GM18526 (cell line): ENCODE data around the gene CD248.

Experiments
- POLR2A ChIP-seq: IDR thresholded peaks from 3 replicates; pipeline ENCODE4 v1.6.1; 2011; ENCODE audit not compliant: insufficient read length; ENCODE audit errors: extremely low read depth

The CD248 gene

GRCh38 chr11:66326261-66327111, 9.6 kb upstream of the CD248 start:
- no peak for TF ChIP-seq POLR2A

GRCh38 chr11:66325263-66325671, 8.4 kb upstream of the CD248 start:
- no peak for TF ChIP-seq POLR2A

- no peak for TF ChIP-seq POLR2A
These were observed 7.8 kb upstream of the CD248 start for GRCh38 chr11:66324664-66325063.

- no peak for TF ChIP-seq POLR2A
These were observed 6.8 kb upstream of the CD248 start for GRCh38 chr11:66323684-66324083.

GRCh38 chr11:66322732-66323427, 6.0 kb upstream of the CD248 start:
- TF ChIP-seq POLR2A, result no peak

- TF ChIP-seq POLR2A, result no peak
These were observed 4.8 kb upstream of the CD248 start for GRCh38 chr11:66321606-66322005.

- no peak for TF ChIP-seq POLR2A
These were observed 1.7 kb upstream of the CD248 start for GRCh38 chr11:66318600-66318970.

- TF ChIP-seq POLR2A, result peak; percentile 12
These were observed 1.1 kb upstream of the CD248 start for GRCh38 chr11:66317723-66318599.

GRCh38 chr11:66317322-66317722, 478 bp upstream of the CD248 start:
- no peak for TF ChIP-seq POLR2A

- TF ChIP-seq POLR2A, result no peak
These were observed 678 bp downstream of the CD248 start for GRCh38 chr11:66315921-66316811.

GRCh38 chr11:66315498-66315885, 1.4 kb downstream of the CD248 start:
- TF ChIP-seq POLR2A, result no peak

GRCh38 chr11:66314561-66315497, 2.0 kb downstream of the CD248 start:
- TF ChIP-seq POLR2A, result no peak

- no peak for TF ChIP-seq POLR2A
These were observed 2.7 kb downstream of the CD248 start for GRCh38 chr11:66314186-66314501.
